ENCODE data around the gene ADRM1.

Gene ADRM1

GRCh38 chr20:62326959-62327725, 24.3 kb downstream of the ADRM1 start:
- DNase-seq: no peak

- no peak for DNase-seq
Measured at GRCh38 chr20:62327726-62328495, 25.1 kb downstream of the ADRM1 start.

GRCh38 chr20:62328684-62329388, 26.0 kb downstream of the ADRM1 start:
- no peak for DNase-seq

GRCh38 chr20:62329389-62330377, 26.9 kb downstream of the ADRM1 start:
- DNase-seq: no peak

- DNase-seq: no peak
Measured at GRCh38 chr20:62330576-62331317, 27.9 kb downstream of the ADRM1 start.

GRCh38 chr20:62331347-62331746, 28.6 kb downstream of the ADRM1 start:
- no peak for DNase-seq

GRCh38 chr20:62332421-62332820, 29.6 kb downstream of the ADRM1 start:
- DNase-seq: no peak

GRCh38 chr20:62332989-62333819, 30.4 kb downstream of the ADRM1 start:
- no peak for DNase-seq

- no peak for DNase-seq
Measured at GRCh38 chr20:62333820-62334595, 31.2 kb downstream of the ADRM1 start.

- no peak for DNase-seq
Measured at GRCh38 chr20:62334881-62335280, 32.1 kb downstream of the ADRM1 start.

- no peak for DNase-seq
Measured at GRCh38 chr20:62335532-62335931, 32.7 kb downstream of the ADRM1 start.

- no peak for DNase-seq
Measured at GRCh38 chr20:62336329-62336728, 33.5 kb downstream of the ADRM1 start.

GRCh38 chr20:62336775-62337557, 34.2 kb downstream of the ADRM1 start:
- no peak for DNase-seq

- no peak for DNase-seq
Measured at GRCh38 chr20:62337558-62338293, 34.9 kb downstream of the ADRM1 start.

- DNase-seq: no peak
Measured at GRCh38 chr20:62338294-62338620, 35.5 kb downstream of the ADRM1 start.

- no peak for DNase-seq
Measured at GRCh38 chr20:62339647-62340062, 36.9 kb downstream of the ADRM1 start.

- no peak for DNase-seq
Measured at GRCh38 chr20:62342910-62343309, 40.1 kb downstream of the ADRM1 start.

GRCh38 chr20:62344092-62344491, 41.3 kb downstream of the ADRM1 start:
- no peak for DNase-seq

All from NK-92 treated with Interleukin-12 subunit alpha and Interleukin-12 subunit beta, amount 100 ng/mL, for 24 hours (cell line).